LNCAP (cell line): ENCODE results near the gene MIOS.

Experiments
- CTCF ChIP-seq: fragments of 450-650 bp; IDR thresholded peaks from 2 replicates; pipeline ENCODE4 v1.5.1; 2017; ENCODE audit warnings: mild to moderate bottlenecking

Gene MIOS

GRCh38 chr7:7565018-7565680 lies 1.5 kb upstream of the MIOS start:
- TF ChIP-seq CTCF, result no peak

- no peak for TF ChIP-seq CTCF
Observed at GRCh38 chr7:7565746-7566650, 686 bp upstream of the MIOS start.

GRCh38 chr7:7567898-7568531 lies 1.3 kb downstream of the MIOS start:
- no peak for TF ChIP-seq CTCF

GRCh38 chr7:7568553-7568952 lies 1.9 kb downstream of the MIOS start:
- no peak for TF ChIP-seq CTCF

GRCh38 chr7:7569081-7569527 lies 2.4 kb downstream of the MIOS start:
- no peak for TF ChIP-seq CTCF

GRCh38 chr7:7569615-7570014 lies 2.9 kb downstream of the MIOS start:
- no peak for TF ChIP-seq CTCF

- no peak for TF ChIP-seq CTCF
Observed at GRCh38 chr7:7570584-7570983, 3.9 kb downstream of the MIOS start.
